Transverse colon (tissue), 4 donors: ENCODE results near the gene EDAR. TPM values are rescaled to one million over a fixed set of nuclear protein-coding genes. Genes with fewer than 3 reads are reported as not detected.

Experiments
- DNase-seq: peaks from one replicate; pipeline ENCODE4 v3.0.0-alpha.2; 2019
- H3K27ac ChIP-seq, 4 donors: fragments of 200-600 bp; sonication (generic); 2 replicates each; pipeline ENCODE4 v1.5.1; 2016 to 2018; ENCODE audit warnings: inconsistent platforms in 4 of 4
- H3K27me3 ChIP-seq: fragments of 200-600 bp; sonication (generic); 2 replicates; pipeline ENCODE4 v1.5.1; 2017; ENCODE audit warnings: inconsistent platforms
- H3K36me3 ChIP-seq, 4 donors: fragments of 200-600 bp; sonication (generic); 2 replicates each; pipeline ENCODE4 v1.5.1; 2017 to 2019; ENCODE audit warnings: inconsistent platforms in 4 of 4
- H3K4me1 ChIP-seq, 4 donors: fragments of 200-600 bp; sonication (generic); 2 replicates each; pipeline ENCODE4 v1.5.1; 2017 to 2020; ENCODE audit warnings: inconsistent platforms in 4 of 4
- H3K4me3 ChIP-seq, 4 donors: fragments of 200-600 bp; sonication (generic); 1 replicate in 1 of 4; 2 replicates in 3 of 4; pipeline versions ENCODE4 v1.5.1 to v1.6.1; 2017 to 2019; ENCODE audit warnings: inconsistent platforms in 4 of 4
- H3K9me3 ChIP-seq, 2 donors: fragments of 200-600 bp; sonication (generic); 2 replicates each; pipeline ENCODE4 v1.5.1; 2017 to 2019; ENCODE audit warnings: inconsistent platforms in 2 of 2
- CTCF ChIP-seq, 5 experiments: fragments of 200-600 bp in 3 of 5; fragments of 450-650 bp in 2 of 5; sonication (generic) in 3 of 5; IDR thresholded peaks; 1 replicate in 2 of 5; 2 replicates in 3 of 5; pipeline ENCODE4 v1.5.1; 2016 to 2017; ENCODE audit warnings: antibody characterized with exemption in 5 of 5, inconsistent platforms in 3 of 5, mild to moderate bottlenecking in 2 of 5, moderate library complexity in 1 of 5
- EP300 ChIP-seq: sonication (generic); formaldehyde crosslinking; IDR thresholded peaks from one replicate; pipeline ENCODE4 v1.6.1; 2017; ENCODE audit warnings: antibody characterized with exemption, low read depth
- POLR2A ChIP-seq: fragments of 450-650 bp; IDR thresholded peaks from one replicate; pipeline ENCODE4 v1.6.1; 2016; ENCODE audit warnings: antibody characterized with exemption, mild to moderate bottlenecking, moderate library complexity
- POLR2AphosphoS5 ChIP-seq, 3 donors: sonication (generic); formaldehyde crosslinking; IDR thresholded peaks; one replicate each; pipeline ENCODE4 v1.6.1; 2016; ENCODE audit warnings: antibody characterized with exemption in 3 of 3
- WGBS, 2 donors: methylation state at CpG; one replicate each; pipeline ENCODE4 v1.1.5; 2018; ENCODE audit warnings: low coverage in 1 of 2; 5-methylcytosine and 5-hydroxymethylcytosine counted together
- in situ Hi-C, 4 donors: fragments of 200-750 bp; cut with MboI; loops; one replicate each; pipeline versions ENCODE4 v1.15.0 to v1.15.1; 2017; ENCODE audit warnings: low sequenced_read_pairs in 3 of 4, low pct_ligation_motif_present in 1 of 4, low pct_unique_long_range_greater_than_20kb in 1 of 4
- intact Hi-C: fragments of 100-400 bp; cut with DNase I; formaldehyde crosslinking; loops from one replicate; pipeline ENCODE4 v1.15.1; 2023; ENCODE audit warnings: low total_unique reads
- total RNA-seq, 4 donors: library from RNA; depleted of rRNA; stranded (reverse); fragments of >200 nt; gene quantifications; one replicate each; pipeline ENCODE4 v1.1.0, GENCODE V29; 2016

Gene EDAR
- total RNA-seq, 4 donors from 2014 or later = 0.14 to 0.64 TPM; not detected in 2

DNA sequence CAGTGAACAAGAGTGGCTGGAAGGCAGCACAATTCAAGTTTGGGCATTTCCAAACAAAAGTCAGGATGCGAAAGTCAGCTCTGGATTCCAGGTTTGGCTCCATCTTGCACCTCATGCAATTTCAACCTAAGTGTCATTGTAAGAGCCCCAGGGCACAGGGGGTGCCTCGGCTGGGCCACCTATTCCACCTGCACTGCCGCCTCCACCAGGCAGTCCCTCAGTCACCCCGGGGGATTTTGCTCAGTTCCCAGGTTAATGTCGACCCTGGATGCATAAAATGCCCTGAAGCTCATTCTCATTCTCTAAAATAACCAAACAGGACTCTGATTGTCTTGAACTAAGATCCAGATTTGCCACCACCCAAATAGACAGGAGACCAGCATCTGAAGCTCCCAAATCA, 77.6 kb downstream of the EDAR start:
- TF ChIP-seq POLR2AphosphoS5 (IDR thresholded peaks at IDR 0.05) (no peak), POLR2A (no peak), EP300 (no peak), CTCF (IDR thresholded peaks at IDR 0.05) (no peak)
- no peak for DNase-seq
- intact Hi-C loops (no loop called here), in situ Hi-C loops (no loop called here)
- Histone ChIP-seq H3K36me3 (no peaks in the 10 kb centered on the region), H3K4me3 (no peak overlapping the region), H3K27ac (no peak overlapping the region), H3K27me3 (no peaks in the 10 kb centered on the region), H3K9me3 (no peaks in the 10 kb centered on the region), H3K4me1 (peaks cover 0 to 6% (median 0%) of the 10 kb centered on the region in 4 donors)
- 85% methylated on average over 5 of the region's 5 CpGs; no CpG with 5 or more reads in 1 of the 2 donors for WGBS, 2 donors

GRCh38 chr2:108910541-108911396, 78.3 kb downstream of the EDAR start:
- Histone ChIP-seq H3K27me3 (no peaks in the 10 kb centered on the region), H3K36me3 (no peaks in the 10 kb centered on the region), H3K9me3 (no peaks in the 10 kb centered on the region), H3K4me1 (peaks cover 0 to 6% (median 0%) of the 10 kb centered on the region in 4 donors), H3K4me3 (no peak overlapping the region), H3K27ac (no peak overlapping the region)
- intact Hi-C loops = no loop called here
- in situ Hi-C loops = no loop called here
- TF ChIP-seq CTCF (IDR thresholded peaks at IDR 0.05) = no peak
- no peak for TF ChIP-seq POLR2A
- WGBS, 2 donors = 92% methylated on average over 20 of the region's 20 CpGs; no CpG with 5 or more reads in 1 of the 2 donors
- DNase-seq = no peak

DNA sequence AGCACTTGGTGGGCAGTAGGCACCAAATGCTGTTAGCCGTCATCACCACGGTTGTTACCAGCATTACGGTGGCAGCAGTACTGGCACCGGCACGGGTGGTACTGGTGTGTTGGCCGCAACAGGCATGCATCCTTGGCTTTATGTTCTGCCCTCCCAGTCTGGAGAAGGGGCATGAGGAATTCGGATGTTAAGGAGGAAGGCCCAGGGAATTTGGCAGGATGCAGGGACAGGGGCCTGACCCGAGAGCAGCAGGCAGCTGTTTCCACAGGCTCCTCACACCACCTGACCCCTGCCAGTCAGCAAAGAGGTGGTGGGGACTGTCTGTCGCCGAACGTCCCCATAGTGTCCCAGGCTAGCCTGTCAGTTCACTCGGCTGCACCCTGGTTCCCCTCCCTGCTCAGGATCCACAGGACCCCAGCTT, 79.0 kb downstream of the EDAR start:
- in situ Hi-C loops = no loop called here
- 88% methylated on average over 12 of the region's 12 CpGs; no CpG with 5 or more reads in 1 of the 2 donors for WGBS, 2 donors
- TF ChIP-seq POLR2AphosphoS5 (IDR thresholded peaks at IDR 0.05) = no peak
- no peak for TF ChIP-seq POLR2A
- TF ChIP-seq EP300 = no peak
- no peak for TF ChIP-seq CTCF (IDR thresholded peaks at IDR 0.05)

GRCh38 chr2:108909275-108909823, 79.7 kb downstream of the EDAR start:
- Histone ChIP-seq H3K27ac (no peak overlapping the region), H3K9me3 (no peaks in the 10 kb centered on the region), H3K36me3 (no peaks in the 10 kb centered on the region), H3K4me3 (no peak overlapping the region), H3K27me3 (no peaks in the 10 kb centered on the region), H3K4me1 (peaks cover 0 to 17% (median 1%) of the 10 kb centered on the region in 4 donors)
- in situ Hi-C loops (no loop called here), intact Hi-C loops (no loop called here)
- DNase-seq = no peak
- TF ChIP-seq POLR2A = no peak
- TF ChIP-seq POLR2AphosphoS5 (IDR thresholded peaks at IDR 0.05) = no peak
- no peak for TF ChIP-seq CTCF (IDR thresholded peaks at IDR 0.05)
- no peak for TF ChIP-seq EP300
- WGBS, 2 donors = 91% methylated on average over 9 of the region's 9 CpGs; no CpG with 5 or more reads in 1 of the 2 donors

More for the DNA sequence above, 79.0 kb downstream of the EDAR start:
- Histone ChIP-seq H3K27ac (no peak overlapping the region), H3K4me1 (peaks cover 0 to 10% (median 0%) of the 10 kb centered on the region in 4 donors), H3K4me3 (no peak overlapping the region), H3K9me3 (no peaks in the 10 kb centered on the region), H3K27me3 (no peaks in the 10 kb centered on the region), H3K36me3 (no peaks in the 10 kb centered on the region)
- intact Hi-C loops = no loop called here
- no peak for DNase-seq
